ENCODE measurements around the gene DGAT2.

Gene DGAT2

GRCh38 chr11:75768112-75768908 lies at the start of gene DGAT2:
Gene DGAT2 (plus strand): TSS chr11:75768778. CDS start chr11:75768992, 214 bp downstream.
- Histone ChIP-seq H3K36me3 (ENCODE audit: insufficient read depth, low read length) (no peaks in the 10 kb centered on the region), H3K9ac (ENCODE audit: low read depth, low read length) (peak within 1 kb of the TSS; percentile 55), H3K9me3 (ENCODE audit: control insufficient read depth, insufficient read depth, low read length) (no peaks in the 10 kb centered on the region; the same call in 1 of the 2 replicates), H3K4me1 (ENCODE audit: insufficient read depth, low read length) (0 out of 2 replicates have a peak, but pooled peaks cover 4% of the 10 kb centered on the region)

- no peaks in the 10 kb centered on the region; the same call in 1 of the 2 replicates for H3K4me1 ChIP-seq (ENCODE audit: insufficient read depth, low read length)
- H3K9ac ChIP-seq (ENCODE audit: low read depth, low read length): no peak overlapping the region
- H3K9me3 ChIP-seq (ENCODE audit: control insufficient read depth, insufficient read depth, low read length): no peaks in the 10 kb centered on the region
- H3K36me3 ChIP-seq (ENCODE audit: insufficient read depth, low read length): no peaks in the 10 kb centered on the region
Measured at GRCh38 chr11:75719340-75720239, 49.0 kb upstream of the DGAT2 start.

- no peaks in the 10 kb centered on the region for H3K9me3 ChIP-seq (ENCODE audit: control insufficient read depth, insufficient read depth, low read length)
- H3K36me3 ChIP-seq (ENCODE audit: insufficient read depth, low read length): no peaks in the 10 kb centered on the region
- no peak overlapping the region for H3K9ac ChIP-seq (ENCODE audit: low read depth, low read length)
- H3K4me1 ChIP-seq (ENCODE audit: insufficient read depth, low read length): no peaks in the 10 kb centered on the region; the same call in 1 of the 2 replicates
Measured at GRCh38 chr11:75720639-75721038, 47.9 kb upstream of the DGAT2 start.

GRCh38 chr11:75721852-75722668 lies 46.5 kb upstream of the DGAT2 start:
- no peaks in the 10 kb centered on the region; the same call in 1 of the 2 replicates for H3K4me1 ChIP-seq (ENCODE audit: insufficient read depth, low read length)
- H3K36me3 ChIP-seq (ENCODE audit: insufficient read depth, low read length): no peaks in the 10 kb centered on the region
- H3K9me3 ChIP-seq (ENCODE audit: control insufficient read depth, insufficient read depth, low read length): no peaks in the 10 kb centered on the region
- H3K9ac ChIP-seq (ENCODE audit: low read depth, low read length): no peak overlapping the region

GRCh38 chr11:75722669-75723042 lies 45.9 kb upstream of the DGAT2 start:
- no peak overlapping the region for H3K9ac ChIP-seq (ENCODE audit: low read depth, low read length)
- no peaks in the 10 kb centered on the region for H3K36me3 ChIP-seq (ENCODE audit: insufficient read depth, low read length)
- H3K9me3 ChIP-seq (ENCODE audit: control insufficient read depth, insufficient read depth, low read length): no peaks in the 10 kb centered on the region
- no peaks in the 10 kb centered on the region; the same call in 1 of the 2 replicates for H3K4me1 ChIP-seq (ENCODE audit: insufficient read depth, low read length)

- no peaks in the 10 kb centered on the region for H3K9me3 ChIP-seq (ENCODE audit: control insufficient read depth, insufficient read depth, low read length)
- no peak overlapping the region for H3K9ac ChIP-seq (ENCODE audit: low read depth, low read length)
- H3K36me3 ChIP-seq (ENCODE audit: insufficient read depth, low read length): no peaks in the 10 kb centered on the region
- H3K4me1 ChIP-seq (ENCODE audit: insufficient read depth, low read length): no peaks in the 10 kb centered on the region; the same call in 1 of the 2 replicates
Measured at GRCh38 chr11:75725547-75726320, 42.8 kb upstream of the DGAT2 start.

- no peaks in the 10 kb centered on the region for H3K4me1 ChIP-seq (ENCODE audit: insufficient read depth, low read length)
- no peaks in the 10 kb centered on the region for H3K36me3 ChIP-seq (ENCODE audit: insufficient read depth, low read length)
- H3K9ac ChIP-seq (ENCODE audit: low read depth, low read length): no peak overlapping the region
- H3K9me3 ChIP-seq (ENCODE audit: control insufficient read depth, insufficient read depth, low read length): no peaks in the 10 kb centered on the region; the same call in 1 of the 2 replicates
Measured at GRCh38 chr11:75728992-75729391, 39.6 kb upstream of the DGAT2 start.

GRCh38 chr11:75731095-75731494 lies 37.5 kb upstream of the DGAT2 start:
- no peaks in the 10 kb centered on the region for H3K4me1 ChIP-seq (ENCODE audit: insufficient read depth, low read length)
- H3K9ac ChIP-seq (ENCODE audit: low read depth, low read length): no peak overlapping the region
- no peaks in the 10 kb centered on the region for H3K36me3 ChIP-seq (ENCODE audit: insufficient read depth, low read length)
- H3K9me3 ChIP-seq (ENCODE audit: control insufficient read depth, insufficient read depth, low read length): no peaks in the 10 kb centered on the region; the same call in 1 of the 2 replicates

GRCh38 chr11:75733071-75733430 lies 35.5 kb upstream of the DGAT2 start:
- Histone ChIP-seq H3K4me1 (ENCODE audit: insufficient read depth, low read length) (no peaks in the 10 kb centered on the region), H3K9ac (ENCODE audit: low read depth, low read length) (no peak overlapping the region), H3K9me3 (ENCODE audit: control insufficient read depth, insufficient read depth, low read length) (no peaks in the 10 kb centered on the region; the same call in 1 of the 2 replicates), H3K36me3 (ENCODE audit: insufficient read depth, low read length) (no peaks in the 10 kb centered on the region)

- no peaks in the 10 kb centered on the region; the same call in 1 of the 2 replicates for H3K9me3 ChIP-seq (ENCODE audit: control insufficient read depth, insufficient read depth, low read length)
- H3K36me3 ChIP-seq (ENCODE audit: insufficient read depth, low read length): no peaks in the 10 kb centered on the region
- H3K9ac ChIP-seq (ENCODE audit: low read depth, low read length): no peak overlapping the region
- no peaks in the 10 kb centered on the region for H3K4me1 ChIP-seq (ENCODE audit: insufficient read depth, low read length)
Measured at GRCh38 chr11:75733431-75734107, 35.0 kb upstream of the DGAT2 start.

- Histone ChIP-seq H3K4me1 (ENCODE audit: insufficient read depth, low read length) (no peaks in the 10 kb centered on the region), H3K9me3 (ENCODE audit: control insufficient read depth, insufficient read depth, low read length) (no peaks in the 10 kb centered on the region; the same call in 1 of the 2 replicates), H3K9ac (ENCODE audit: low read depth, low read length) (no peak overlapping the region), H3K36me3 (ENCODE audit: insufficient read depth, low read length) (no peaks in the 10 kb centered on the region)
Measured at GRCh38 chr11:75734491-75735180, 33.9 kb upstream of the DGAT2 start.

GRCh38 chr11:75735181-75735845 lies 33.3 kb upstream of the DGAT2 start:
- Histone ChIP-seq H3K36me3 (ENCODE audit: insufficient read depth, low read length) (no peaks in the 10 kb centered on the region), H3K9me3 (ENCODE audit: control insufficient read depth, insufficient read depth, low read length) (no peaks in the 10 kb centered on the region; the same call in 1 of the 2 replicates), H3K4me1 (ENCODE audit: insufficient read depth, low read length) (no peaks in the 10 kb centered on the region), H3K9ac (ENCODE audit: low read depth, low read length) (no peak overlapping the region)
